Measurements from ENCODE around the gene CEP295NL.

- TF ChIP-seq GATA2 (IDR thresholded peaks at IDR 0.05; ENCODE audit: low read depth, low read length) (no peak), GATA3 (IDR thresholded peaks at IDR 0.05; ENCODE audit: low read depth, low read length) (no peak)
Observed at GRCh38 chr17:78844301-78845005, 58.5 kb downstream of the CEP295NL start.
